ENCODE data around the gene CMTM1. TPM values are rescaled to one million over a fixed set of nuclear protein-coding genes. Genes with fewer than 3 reads are reported as not detected.
"Not testable (repeated sequence)": the region's sequence is repeated elsewhere in the genome, so short reads cannot be mapped to it uniquely, and the experiment has no call there.

The CMTM1 gene
- total and polyA plus RNA-seq, 2 donors (not counting 3 experiments of a cell fraction or from before 2014, with no cell fraction given), result 3.0 to 12.3 TPM

GRCh38 chr16:66594739-66595138 lies 28.5 kb downstream of the CMTM1 start:
- BruUV-seq (replicated peaks), result no TSS peak
- no peak for FAIRE-seq
- H2AFZ ChIP-seq (ENCODE audit: low read depth, low read length), result no peak overlapping the region

GRCh38 chr16:66596559-66596958 lies 30.3 kb downstream of the CMTM1 start:
- H3K9me1 ChIP-seq (replicated peaks; ENCODE audit: control insufficient read depth, extremely low read depth, insufficient read depth, low read length); H3K9me3 ChIP-seq (replicated peaks; ENCODE audit: control insufficient read depth, insufficient read depth, low read length); H3K4me2 ChIP-seq (ENCODE audit: insufficient read depth, low read length); FAIRE-seq; H3K36me3 ChIP-seq (ENCODE audit: control insufficient read depth in 2 of 2, extremely low read depth in 1 of 2, insufficient read depth in 2 of 2, low read length in 2 of 2); H3K9ac ChIP-seq (replicated peaks; ENCODE audit: extremely low read depth, insufficient read depth, low read length); H3K4me1 ChIP-seq (ENCODE audit: control insufficient read depth, extremely low read depth, insufficient read depth, low read length); H2AFZ ChIP-seq (ENCODE audit: low read depth, low read length); dilution Hi-C loops (cut with MboI; ENCODE audit: extremely low pct_ligation_motif_present, low sequenced_read_pairs); DNase-seq (ENCODE audit: low read depth, low spot score); H3K27ac ChIP-seq (ENCODE audit: insufficient read depth, low read depth, low read length); BruUV-seq (replicated peaks); H4K20me1 ChIP-seq (replicated peaks; ENCODE audit: control insufficient read depth, extremely low read depth, insufficient read depth, low read length); H3K79me2 ChIP-seq (ENCODE audit: control insufficient read depth, insufficient read depth, low read length); intact Hi-C loops (cut with micrococcal nuclease); H3K4me3 ChIP-seq (replicated peaks in 1 of 3; ENCODE audit: insufficient read depth in 1 of 3, low read depth in 1 of 3, low read length in 3 of 3): not testable (repeated sequence)
- ChIA-PET POLR2A (interaction anchor here (0.6 kb wide), 1 partner anchor 274 kb away, joined by 3 read pairs; no protein-coding TSS in a partner anchor), CTCF (interaction anchor here (0.6 to 4.2 kb wide), 5 partner anchors 7 to 588 kb away, joined by 3 to 26 read pairs (median 3); no protein-coding TSS in a partner anchor)
- peaks cover 0 to 13% of the 10 kb centered on the region in 2 experiments for H3K27me3 ChIP-seq (ENCODE audit: control insufficient read depth in 2 of 2, insufficient read depth in 2 of 2, low read length in 2 of 2)

More at GRCh38 chr16:66594739-66595138, 28.5 kb downstream of the CMTM1 start:
- intact Hi-C loops (cut with micrococcal nuclease), result no loop called here
- TF ChIP-seq FOS (IDR thresholded peaks at IDR 0.05; ENCODE audit: borderline replicate concordance, insufficient read depth, low read length), result no peak
- no peak for TF ChIP-seq MYC (IDR thresholded peaks at IDR 0.05; ENCODE audit: low read depth, low read length)
- TF ChIP-seq POLR2A (IDR thresholded peaks at IDR 0.05; ENCODE audit: low read depth, low read length), result no peak
- no peak for TF ChIP-seq GATA2 (IDR thresholded peaks at IDR 0.05; ENCODE audit: insufficient read depth, insufficient read length, low read depth, low read length)
- TF ChIP-seq MAX (IDR thresholded peaks at IDR 0.05; ENCODE audit: insufficient read depth, insufficient read length), result no peak
- TF ChIP-seq POLR2AphosphoS5 (IDR thresholded peaks at IDR 0.05; ENCODE audit: insufficient read depth, low read depth, low read length), result no peak
- no peak for TF ChIP-seq JUN (IDR thresholded peaks at IDR 0.05; ENCODE audit: borderline replicate concordance, insufficient read depth, insufficient read length, low read depth)
- no peak for DNase-seq (ENCODE audit: low read depth, low spot score)
- no peaks in the 10 kb centered on the region for H4K20me1 ChIP-seq (replicated peaks; ENCODE audit: control insufficient read depth, extremely low read depth, insufficient read depth, low read length)
- no peak overlapping the region for H3K27ac ChIP-seq (ENCODE audit: insufficient read depth, low read depth, low read length)
- H3K36me3 ChIP-seq (ENCODE audit: control insufficient read depth in 2 of 2, extremely low read depth in 1 of 2, insufficient read depth in 2 of 2, low read length in 2 of 2), result no peaks in the 10 kb centered on the region
- no peak overlapping the region for H3K9ac ChIP-seq (replicated peaks; ENCODE audit: extremely low read depth, insufficient read depth, low read length)
- ChIA-PET POLR2A (no interaction called here), CTCF (interaction anchor here (0.9 to 1.6 kb wide), 2 partner anchors 9 to 86 kb away, joined by 3 read pairs; no protein-coding TSS in a partner anchor)
- no peaks in the 10 kb centered on the region for H3K9me3 ChIP-seq (replicated peaks; ENCODE audit: control insufficient read depth, insufficient read depth, low read length)
- dilution Hi-C loops (cut with MboI; ENCODE audit: extremely low pct_ligation_motif_present, low sequenced_read_pairs), result no loop called here
- H3K4me3 ChIP-seq (replicated peaks in 1 of 3; ENCODE audit: insufficient read depth in 1 of 3, low read depth in 1 of 3, low read length in 3 of 3), result no peak overlapping the region
- peaks cover 0 to 13% of the 10 kb centered on the region in 2 experiments for H3K27me3 ChIP-seq (ENCODE audit: control insufficient read depth in 2 of 2, insufficient read depth in 2 of 2, low read length in 2 of 2)
- no peak overlapping the region for H3K4me2 ChIP-seq (ENCODE audit: insufficient read depth, low read length)
- H3K9me1 ChIP-seq (replicated peaks; ENCODE audit: control insufficient read depth, extremely low read depth, insufficient read depth, low read length), result no peaks in the 10 kb centered on the region
- no peaks in the 10 kb centered on the region for H3K79me2 ChIP-seq (ENCODE audit: control insufficient read depth, insufficient read depth, low read length)
- H3K4me1 ChIP-seq (ENCODE audit: control insufficient read depth, extremely low read depth, insufficient read depth, low read length), result no peaks in the 10 kb centered on the region

Measured in endothelial cell of umbilical vein (primary cell).